Thoracic aorta endothelial cell (primary cell): ENCODE data around the gene UGT1A5. TPM values are rescaled to one million over a fixed set of nuclear protein-coding genes. Genes with fewer than 3 reads are reported as not detected.

ENCODE experiments used
- total RNA-seq: library from RNA; depleted of rRNA; stranded (reverse); fragments of >200 nt; gene quantifications from 2 replicates; pipeline ENCODE4 v1.2.3, GENCODE V29; 2012

The UGT1A5 gene
- not detected in 2 replicates for total RNA-seq

DNA sequence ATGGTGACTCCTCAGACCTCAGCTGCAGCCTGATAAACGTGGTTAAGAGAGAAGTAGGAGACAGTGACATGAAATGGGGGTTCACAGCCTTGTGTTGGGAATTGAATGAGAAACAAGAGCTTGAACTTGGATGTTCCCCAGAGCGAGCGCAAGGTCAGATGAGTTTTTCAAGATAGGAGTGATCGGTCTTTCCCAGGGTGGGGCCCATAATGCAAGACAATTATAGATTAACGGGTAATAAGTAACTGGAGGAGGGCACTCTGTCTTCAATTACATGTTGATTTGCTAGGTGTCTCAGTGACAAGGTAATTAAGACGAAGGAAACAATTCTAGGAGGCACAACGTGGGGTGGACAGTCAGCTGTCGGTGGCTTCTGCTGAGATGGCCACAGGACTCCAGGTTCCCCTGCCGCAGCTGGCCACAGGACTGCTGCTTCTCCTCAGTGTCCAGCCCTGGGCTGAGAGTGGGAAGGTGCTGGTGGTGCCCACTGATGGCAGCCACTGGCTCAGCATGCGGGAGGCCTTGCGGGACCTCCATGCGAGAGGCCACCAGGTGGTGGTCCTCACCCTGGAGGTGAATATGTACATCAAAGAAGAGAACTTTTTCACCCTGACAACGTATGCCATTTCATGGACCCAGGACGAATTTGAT is at the start of gene UGT1A5:
Gene UGT1A5 (plus strand): TSS at position 297 of the 651 bp plus-strand sequence. CDS start 85 bp downstream, at position 382.

DNA sequence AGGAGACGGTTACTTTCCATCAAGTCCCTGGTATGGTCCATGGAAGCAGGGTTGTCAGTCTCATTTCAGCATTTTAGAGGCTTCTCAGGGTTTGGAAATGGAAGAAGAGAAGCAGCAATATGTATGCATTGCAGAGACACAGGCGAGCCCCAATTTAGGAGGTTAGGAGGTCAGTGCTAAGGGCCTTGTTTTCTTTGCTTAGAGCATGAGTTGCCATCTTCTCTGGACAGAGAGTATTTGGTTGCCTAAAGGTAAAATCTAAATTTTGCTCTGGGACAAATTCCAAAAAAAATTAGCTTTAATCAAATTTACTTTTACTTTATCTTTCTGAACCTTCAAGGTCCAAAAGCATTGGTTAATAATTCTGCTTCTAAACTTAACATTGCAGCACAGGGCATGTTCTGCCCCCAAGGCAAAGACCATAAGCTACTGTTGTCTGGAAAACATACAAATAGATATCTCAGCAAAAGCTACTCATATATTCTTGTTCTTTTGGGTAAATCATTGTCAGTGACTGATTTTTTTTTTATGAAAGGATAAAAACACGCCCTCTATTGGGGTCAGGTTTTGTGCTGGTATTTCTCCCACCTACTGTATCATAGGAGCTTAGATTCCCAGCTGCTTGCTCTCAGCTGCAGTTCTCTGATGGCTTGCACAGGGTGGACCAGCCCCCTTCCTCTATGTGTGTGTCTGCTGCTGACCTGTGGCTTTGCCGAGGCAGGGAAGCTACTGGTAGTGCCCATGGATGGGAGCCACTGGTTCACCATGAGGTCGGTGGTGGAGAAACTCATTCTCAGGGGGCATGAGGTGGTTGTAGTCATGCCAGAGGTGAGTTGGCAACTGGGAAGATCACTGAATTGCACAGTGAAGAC is 41.2 kb upstream of the UGT1A5 start, which contains the start of gene UGT1A9:
Gene UGT1A9 (plus strand): TSS at position 609 of the 872 bp plus-strand sequence. CDS start 37 bp downstream, at position 646.

DNA sequence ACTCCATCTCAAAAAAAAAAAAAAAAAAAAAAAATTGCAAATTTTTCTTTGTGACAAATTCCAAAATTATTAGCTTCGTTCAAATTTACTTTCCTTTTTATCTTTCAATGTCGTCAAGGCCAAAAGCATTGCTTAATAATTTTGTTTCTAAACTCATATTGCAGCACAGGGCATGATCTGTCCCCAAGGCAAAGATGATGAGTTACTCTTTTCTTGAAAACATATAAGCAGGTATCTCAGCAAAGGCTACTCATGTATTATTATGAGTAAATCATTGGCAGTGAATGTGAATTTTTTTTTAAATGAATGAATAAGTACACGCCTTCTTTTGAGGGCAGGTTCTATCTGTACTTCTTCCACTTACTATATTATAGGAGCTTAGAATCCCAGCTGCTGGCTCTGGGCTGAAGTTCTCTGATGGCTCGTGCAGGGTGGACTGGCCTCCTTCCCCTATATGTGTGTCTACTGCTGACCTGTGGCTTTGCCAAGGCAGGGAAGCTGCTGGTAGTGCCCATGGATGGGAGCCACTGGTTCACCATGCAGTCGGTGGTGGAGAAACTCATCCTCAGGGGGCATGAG is 31.1 kb upstream of the UGT1A5 start, which contains the start of gene UGT1A7:
Gene UGT1A7 (plus strand): TSS at position 381 of the 579 bp plus-strand sequence. CDS start 37 bp downstream, at position 418.

GRCh38 chr2:233692648-233693047 is 20.1 kb upstream of the UGT1A5 start, which contains the start of gene UGT1A6:
Gene UGT1A6, plus strand, starts transcription at chr2:233692890. Its CDS starts 115 bp downstream, at chr2:233693005.

DNA sequence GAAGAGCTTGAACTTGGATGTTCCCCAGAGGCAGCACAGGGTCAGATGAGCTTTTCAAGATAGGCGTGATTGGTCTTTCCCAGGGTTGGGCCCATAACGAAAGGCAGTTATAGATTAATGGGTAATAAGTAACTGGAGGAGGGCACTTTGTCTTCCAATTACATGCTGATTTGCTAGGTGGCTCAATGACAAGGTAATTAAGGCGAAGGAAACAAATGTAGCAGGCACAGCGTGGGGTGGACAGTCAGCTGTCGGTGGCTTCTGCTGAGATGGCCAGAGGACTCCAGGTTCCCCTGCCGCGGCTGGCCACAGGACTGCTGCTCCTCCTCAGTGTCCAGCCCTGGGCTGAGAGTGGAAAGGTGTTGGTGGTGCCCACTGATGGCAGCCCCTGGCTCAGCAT is 5.8 kb downstream of the UGT1A5 start, which contains the start of gene UGT1A4:
Gene UGT1A4 (plus strand): TSS at position 185 of the 400 bp plus-strand sequence. CDS start 85 bp downstream, at position 270.

DNA sequence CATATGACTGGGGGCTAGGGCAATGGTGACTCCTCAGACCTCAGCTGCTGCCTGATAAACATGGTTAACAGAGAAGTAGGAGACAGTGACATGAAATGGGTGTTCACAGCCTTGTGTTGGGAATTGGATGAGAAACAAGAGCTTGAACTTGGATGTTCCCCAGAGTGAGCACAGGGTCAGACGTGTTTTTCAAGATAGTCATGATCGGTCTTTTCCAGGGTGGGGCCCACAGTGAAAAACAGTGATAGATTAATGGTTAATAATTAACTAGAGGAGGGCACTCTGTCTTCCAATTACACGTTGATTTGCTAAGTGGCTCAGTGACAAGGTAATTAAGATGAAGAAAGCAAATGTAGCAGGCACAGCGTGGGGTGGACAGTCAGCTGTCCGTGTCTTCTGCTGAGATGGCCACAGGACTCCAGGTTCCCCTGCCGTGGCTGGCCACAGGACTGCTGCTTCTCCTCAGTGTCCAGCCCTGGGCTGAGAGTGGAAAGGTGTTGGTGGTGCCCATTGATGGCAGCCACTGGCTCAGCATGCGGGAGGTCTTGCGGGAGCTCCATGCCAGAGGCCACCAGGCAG is 16.1 kb downstream of the UGT1A5 start, which contains the start of gene UGT1A3:
Gene UGT1A3 (plus strand): TSS at position 320 of the 579 bp plus-strand sequence. CDS start 85 bp downstream, at position 405.

DNA sequence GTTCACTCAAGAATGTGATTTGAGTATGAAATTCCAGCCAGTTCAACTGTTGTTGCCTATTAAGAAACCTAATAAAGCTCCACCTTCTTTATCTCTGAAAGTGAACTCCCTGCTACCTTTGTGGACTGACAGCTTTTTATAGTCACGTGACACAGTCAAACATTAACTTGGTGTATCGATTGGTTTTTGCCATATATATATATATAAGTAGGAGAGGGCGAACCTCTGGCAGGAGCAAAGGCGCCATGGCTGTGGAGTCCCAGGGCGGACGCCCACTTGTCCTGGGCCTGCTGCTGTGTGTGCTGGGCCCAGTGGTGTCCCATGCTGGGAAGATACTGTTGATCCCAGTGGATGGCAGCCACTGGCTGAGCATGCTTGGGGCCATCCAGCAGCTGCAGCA is 47.3 kb downstream of the UGT1A5 start, which contains the start of gene UGT1A1:
Gene UGT1A1 (plus strand): TSS at position 228 of the 400 bp plus-strand sequence. CDS start 18 bp downstream, at position 246.

DNA sequence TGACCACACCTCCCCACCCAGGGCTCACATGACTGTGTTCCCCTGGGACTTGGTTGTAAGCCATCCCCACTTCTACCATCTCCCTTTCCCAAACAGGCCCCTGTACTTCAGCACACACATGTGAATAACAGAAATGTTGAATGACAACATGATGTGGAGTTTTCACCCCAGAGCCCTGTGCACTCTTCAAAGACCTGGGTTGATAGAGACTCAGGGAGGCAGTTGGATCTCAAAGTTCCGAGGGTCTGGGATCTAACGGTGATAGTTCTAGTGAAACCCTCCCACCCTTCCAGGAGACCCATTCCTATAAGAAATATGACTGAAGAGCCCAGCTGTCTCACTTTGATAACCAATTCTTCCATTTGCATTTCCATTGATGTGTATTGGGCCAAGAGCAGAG is 65.3 kb downstream of the UGT1A5 start, which contains the start of gene MROH2A:
Gene MROH2A (plus strand): TSS at position 301 of the 400 bp plus-strand sequence. CDS start 1,029 bp downstream, outside the sequence.

Other genes starting within 250 kb of the UGT1A5 start
- gene USP40, start 146.1 kb upstream of the UGT1A5 start, total RNA-seq: 32.0 and 36.6 TPM in 2 replicates
- not detected in 2 replicates for gene UGT1A8, start 95.3 kb upstream of the UGT1A5 start, total RNA-seq
- gene UGT1A10, start 76.5 kb upstream of the UGT1A5 start, total RNA-seq: not detected in 2 replicates
- not detected in 2 replicates for gene UGT1A9, start 41.0 kb upstream of the UGT1A5 start, total RNA-seq
- not detected in 2 replicates for gene UGT1A7, start 31.0 kb upstream of the UGT1A5 start, total RNA-seq
- gene UGT1A6, start 20.0 kb upstream of the UGT1A5 start, total RNA-seq: not detected in 2 replicates
- not detected in 2 replicates for gene UGT1A4, start 5.8 kb downstream of the UGT1A5 start, total RNA-seq
- not detected in 2 replicates for gene UGT1A3, start 16.1 kb downstream of the UGT1A5 start, total RNA-seq
- not detected in 2 replicates for gene UGT1A1, start 47.4 kb downstream of the UGT1A5 start, total RNA-seq
- not detected in 2 replicates for gene MROH2A, start 65.4 kb downstream of the UGT1A5 start, total RNA-seq
- gene HJURP, start 141.6 kb downstream of the UGT1A5 start, total RNA-seq: 42.0 and 56.3 TPM in 2 replicates
- not detected in 2 replicates for gene TRPM8, start 204.5 kb downstream of the UGT1A5 start, total RNA-seq